ENCODE measurements around the gene NECAB2. TPM values are rescaled to one million over a fixed set of nuclear protein-coding genes. Genes with fewer than 3 reads are reported as not detected.
A peak's percentile ranks its signal among the peaks of the same experiment; 100 is the strongest.

Gene NECAB2
- total and polyA plus RNA-seq, 2 of the 8 experiments (the other 6 are each of a cell fraction or from before 2014, with no cell fraction given): 3.6 to 4.2 TPM

- no peak for TF ChIP-seq CHD7 (IDR thresholded peaks at IDR 0.05; ENCODE audit: insufficient replicate concordance, low read length)
- 0 out of 2 replicates have a peak, but pooled peaks have one; percentile 15 for TF ChIP-seq MAX (IDR thresholded peaks at IDR 0.05)
- TF ChIP-seq YY1 (IDR thresholded peaks at IDR 0.05; ENCODE audit: low read depth, low read length): 0 out of 2 replicates have a peak, but pooled peaks have one; percentile 11
- no peak for TF ChIP-seq SP2 (IDR thresholded peaks at IDR 0.05; ENCODE audit: low read length)
- TF ChIP-seq MAFK (IDR thresholded peaks at IDR 0.05; ENCODE audit: low read depth, low read length): no peak
- no peak for TF ChIP-seq JUN (IDR thresholded peaks at IDR 0.05; ENCODE audit: low read depth, low read length)
- TF ChIP-seq RFX5 (IDR thresholded peaks at IDR 0.05; ENCODE audit: borderline replicate concordance, low read depth, low read length): no peak
- TF ChIP-seq NANOG (IDR thresholded peaks at IDR 0.05; ENCODE audit: insufficient read depth, low read depth, low read length, poor library complexity, severe bottlenecking): no peak
- no peak for TF ChIP-seq POLR2AphosphoS5 (IDR thresholded peaks at IDR 0.05; ENCODE audit: low read depth, low read length)
These were observed 75.6 kb downstream of the NECAB2 start (continued) for GRCh38 chr16:84043486-84044117.
